Stimulated activated naive CD8-positive, alpha-beta T cell treated with anti-CD3 and anti-CD28 coated beads, Interleukin-15, Interleukin-2, amounts not matched to agents 100 U/mL and 50 U/mL, for 24 hours (primary cell): ENCODE measurements around the gene PAX5.

Source experiments
- ATAC-seq: fragments of 150-1000 bp; cut with Tn5 transposase; one replicate; pipeline ENCODE4 v1.10.0; 2021
- DNase-seq: peaks from one replicate; pipeline ENCODE4 v3.0.0; 2021

Gene PAX5

DNA sequence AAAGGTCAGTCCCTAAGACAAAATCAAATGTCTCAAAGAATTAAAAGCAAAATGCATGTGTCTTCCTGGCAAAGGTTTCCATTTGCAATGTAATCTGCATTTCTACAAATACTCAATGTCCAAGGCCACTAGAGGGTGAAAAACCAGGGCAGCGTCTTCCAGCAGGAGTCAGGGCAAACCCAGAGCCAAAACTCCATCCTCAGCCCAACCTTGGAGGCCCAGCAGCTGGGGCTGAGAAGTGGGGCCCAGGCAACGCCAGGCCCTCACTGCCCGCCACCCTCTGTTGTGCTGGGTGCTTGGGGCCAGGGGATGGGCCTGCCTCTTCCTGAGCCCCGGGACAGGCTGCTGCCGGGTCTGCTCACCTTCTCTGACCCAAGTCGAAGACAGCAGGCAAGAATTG is 200.1 kb downstream of the PAX5 start:
- ATAC-seq: no peak

DNA sequence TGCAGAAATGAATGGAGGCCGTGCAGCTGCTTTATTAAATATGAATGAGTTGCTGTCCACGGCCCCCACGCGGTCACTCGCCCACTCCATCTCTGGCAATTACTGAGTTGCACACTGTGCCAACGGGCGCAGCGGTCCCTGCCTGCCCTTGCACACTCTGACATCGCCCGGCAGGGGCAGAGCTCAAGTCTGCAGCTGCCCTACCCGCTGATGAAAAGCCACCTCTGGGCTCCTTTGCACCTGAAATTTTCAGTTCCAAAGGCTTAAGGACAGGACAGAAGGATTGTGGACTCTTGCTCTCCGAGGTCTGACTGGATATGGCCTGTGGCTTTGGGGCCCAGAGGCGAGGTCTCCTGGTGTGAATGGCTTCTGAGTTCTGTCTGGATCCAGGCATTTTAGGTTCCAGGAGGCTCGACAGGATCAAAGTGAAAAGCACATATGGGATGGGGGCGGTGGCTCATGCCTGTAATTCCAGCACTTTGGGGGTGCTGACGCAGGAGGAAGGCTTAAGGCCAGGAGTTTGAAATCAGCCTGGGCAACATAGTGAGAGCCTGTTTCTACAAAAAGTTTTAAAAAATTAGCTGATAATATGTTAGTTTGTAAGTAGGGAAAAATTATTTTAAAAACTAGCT is 201.8 kb downstream of the PAX5 start:
- no peak for DNase-seq
- ATAC-seq: no peak

More for the DNA sequence above, 200.1 kb downstream of the PAX5 start:
- DNase-seq: no peak

DNA sequence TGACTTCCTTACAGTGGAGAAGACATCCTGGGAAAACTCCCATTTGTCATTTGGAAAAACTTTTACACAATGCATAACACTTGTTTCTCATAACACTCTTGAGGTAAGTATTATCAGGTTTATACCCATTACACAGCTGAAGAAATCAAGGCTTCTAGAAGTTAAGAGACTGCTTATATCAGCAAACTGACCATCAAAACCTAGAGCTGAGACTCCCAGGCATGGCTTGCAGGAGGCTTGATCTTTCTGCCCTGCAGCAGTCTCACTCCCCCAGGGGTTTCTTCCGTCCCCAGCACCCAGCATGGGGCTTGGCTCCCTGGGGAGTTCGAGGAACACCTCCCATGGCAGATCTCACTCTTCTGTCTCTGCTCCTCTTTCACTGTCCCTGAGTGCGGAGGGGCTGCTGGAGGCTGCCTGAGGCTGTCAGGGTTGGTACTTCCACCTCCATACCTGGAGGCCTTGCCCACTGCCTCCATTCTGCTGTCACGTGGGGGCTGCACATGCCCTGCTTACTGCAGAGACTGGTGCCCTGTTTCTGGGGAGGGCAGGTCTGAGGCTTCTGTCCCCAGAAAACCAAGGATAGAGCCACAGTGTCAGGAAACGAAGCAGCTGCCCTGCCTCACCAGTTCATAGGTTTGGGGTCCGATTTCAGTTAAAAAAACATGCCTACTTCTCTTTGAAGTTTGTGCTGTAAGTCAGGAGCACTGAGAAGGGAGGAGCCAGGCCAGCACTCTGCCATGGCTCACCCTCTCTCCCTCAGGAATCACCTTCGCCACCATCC is 202.5 kb downstream of the PAX5 start:
- no peak for ATAC-seq
- no peak for DNase-seq

DNA sequence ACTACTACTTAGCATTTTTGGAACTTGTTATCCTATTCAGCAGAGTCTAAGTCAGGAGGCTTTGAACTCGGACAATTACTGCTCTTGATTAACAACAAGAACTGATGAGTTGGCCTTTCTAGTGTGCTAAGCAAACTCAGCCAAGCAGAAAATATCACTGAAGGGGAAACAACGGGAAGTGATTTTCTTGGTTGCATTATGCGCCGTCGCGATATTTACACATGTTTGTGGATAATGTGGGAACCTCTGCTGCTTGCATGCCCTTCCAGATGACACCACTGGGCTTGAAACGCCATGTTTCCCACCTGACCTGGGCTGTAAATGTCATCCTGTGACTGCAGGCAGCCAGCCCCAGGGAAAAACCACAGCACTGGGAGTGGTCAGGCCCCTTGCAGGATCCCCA is 205.5 kb downstream of the PAX5 start:
- DNase-seq (no peak), ATAC-seq (no peak)

DNA sequence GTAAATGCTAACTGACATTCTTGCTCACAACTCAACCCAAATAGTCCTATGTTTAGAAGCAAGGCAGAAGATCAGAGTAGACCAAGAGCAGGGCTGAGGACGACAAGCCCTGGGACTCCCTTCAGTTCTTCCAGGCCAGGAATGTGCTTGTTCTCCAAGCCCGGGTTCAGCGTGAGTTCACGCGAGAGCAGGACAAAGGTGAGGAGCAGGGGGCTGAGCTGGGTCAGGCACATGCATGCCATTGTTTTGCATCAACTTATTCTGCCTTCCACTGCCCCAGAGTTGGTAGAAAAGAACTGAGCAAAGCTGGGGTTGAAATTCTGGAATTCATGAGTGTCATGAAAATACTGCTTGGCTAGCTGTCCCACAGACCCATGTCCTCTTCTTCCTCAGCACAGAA is 206.5 kb downstream of the PAX5 start:
- no peak for ATAC-seq

DNA sequence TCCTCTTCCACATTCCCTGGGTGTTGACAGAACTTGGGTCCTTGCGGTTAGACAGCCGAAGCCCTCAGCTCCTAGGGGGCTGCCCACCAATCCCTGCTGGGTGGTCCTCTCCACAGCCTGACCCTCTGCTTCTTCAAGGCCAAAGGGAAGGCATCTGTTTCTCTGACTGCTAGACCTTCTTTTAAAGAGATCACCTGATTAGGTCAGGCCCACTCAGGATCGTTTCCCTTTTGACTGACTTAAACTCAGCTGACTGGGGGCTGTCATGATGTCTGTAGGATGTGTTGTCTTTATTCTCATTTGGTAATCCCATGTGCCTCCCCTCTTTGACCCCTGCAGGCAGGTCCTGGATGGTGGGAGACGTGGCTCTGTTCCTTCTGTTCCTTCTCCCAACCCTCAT is 207.5 kb downstream of the PAX5 start:
- ATAC-seq (peak; percentile 11), DNase-seq (no peak)

More for the DNA sequence above, 206.5 kb downstream of the PAX5 start:
- no peak for DNase-seq

DNA sequence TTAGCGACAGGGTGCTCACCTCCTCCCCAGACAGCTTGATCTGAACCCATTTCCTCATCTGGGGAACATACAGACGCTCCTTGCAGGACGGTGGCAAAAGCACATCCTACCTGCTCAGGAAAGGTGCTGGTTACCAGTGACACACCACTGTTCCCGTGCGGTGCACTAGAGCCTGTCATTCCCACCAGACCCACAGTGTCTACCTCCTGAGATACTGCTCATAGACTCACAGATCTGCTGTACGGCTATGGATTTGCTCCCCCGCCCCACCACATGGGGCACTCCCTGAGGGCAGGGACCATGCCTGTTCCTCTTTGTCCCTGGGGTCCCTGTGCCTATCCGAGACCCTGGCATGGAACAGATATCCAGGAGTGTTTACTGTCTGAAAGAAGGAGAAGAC is 208.9 kb downstream of the PAX5 start:
- ATAC-seq (no peak), DNase-seq (no peak)

DNA sequence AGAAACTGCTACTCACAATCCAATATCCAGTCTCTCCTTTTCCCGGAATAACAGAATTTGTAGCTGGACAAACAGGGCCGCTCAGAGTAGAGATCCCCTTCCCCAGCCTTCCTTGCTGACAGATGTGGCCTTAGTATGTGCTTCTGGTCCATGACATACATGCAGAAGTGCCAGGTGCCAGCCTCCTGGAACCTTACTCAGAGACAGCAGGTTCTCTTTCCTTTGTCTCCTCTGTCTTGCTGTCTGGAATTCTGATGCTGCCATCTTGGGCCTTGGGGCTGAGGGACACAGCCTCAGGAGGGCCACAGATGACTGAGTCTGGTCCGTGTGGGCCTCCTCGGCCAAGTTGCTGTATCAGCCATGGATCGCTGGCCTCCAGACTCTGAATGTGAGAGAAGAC is 210.1 kb downstream of the PAX5 start:
- no peak for DNase-seq
- ATAC-seq: no peak

DNA sequence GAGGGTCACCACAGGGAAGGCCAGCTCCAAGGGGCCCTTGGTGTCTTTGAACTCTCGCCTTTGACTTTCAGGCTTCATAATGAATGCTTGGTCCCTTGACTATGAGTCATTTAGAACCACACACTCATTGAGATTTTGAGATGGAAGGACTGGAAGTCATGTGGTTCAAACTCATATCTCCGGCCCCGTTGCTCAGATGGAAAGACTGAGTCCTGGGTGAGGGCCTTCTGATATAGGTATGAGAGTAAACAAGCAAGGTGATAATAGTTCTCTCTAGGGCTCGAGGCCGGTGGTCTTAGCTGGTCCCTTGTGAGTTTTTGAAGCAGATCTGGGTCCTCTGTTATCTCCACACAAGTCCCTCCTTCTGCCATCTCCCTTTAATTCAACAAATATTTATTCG is 210.6 kb downstream of the PAX5 start:
- ATAC-seq: no peak
- DNase-seq: no peak

DNA sequence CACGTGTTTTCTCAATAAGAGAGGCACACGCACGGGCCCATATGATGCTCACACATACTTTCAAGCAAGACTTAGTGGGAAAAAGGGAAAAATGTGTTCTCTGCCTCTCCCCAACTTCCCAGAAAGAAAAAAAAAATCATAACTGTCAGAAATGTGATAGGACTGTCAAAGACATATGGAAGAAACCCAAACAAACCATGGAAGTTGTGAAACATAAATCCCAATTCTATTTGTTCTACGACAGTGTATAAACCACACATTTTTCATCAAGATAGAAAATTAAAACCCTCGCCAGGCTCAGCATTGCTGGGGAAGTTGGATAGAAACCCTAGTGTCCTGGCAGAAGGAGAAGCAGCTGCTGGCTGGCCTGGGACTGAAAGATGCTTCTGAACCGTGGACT is 211.9 kb downstream of the PAX5 start:
- no peak for ATAC-seq

DNA sequence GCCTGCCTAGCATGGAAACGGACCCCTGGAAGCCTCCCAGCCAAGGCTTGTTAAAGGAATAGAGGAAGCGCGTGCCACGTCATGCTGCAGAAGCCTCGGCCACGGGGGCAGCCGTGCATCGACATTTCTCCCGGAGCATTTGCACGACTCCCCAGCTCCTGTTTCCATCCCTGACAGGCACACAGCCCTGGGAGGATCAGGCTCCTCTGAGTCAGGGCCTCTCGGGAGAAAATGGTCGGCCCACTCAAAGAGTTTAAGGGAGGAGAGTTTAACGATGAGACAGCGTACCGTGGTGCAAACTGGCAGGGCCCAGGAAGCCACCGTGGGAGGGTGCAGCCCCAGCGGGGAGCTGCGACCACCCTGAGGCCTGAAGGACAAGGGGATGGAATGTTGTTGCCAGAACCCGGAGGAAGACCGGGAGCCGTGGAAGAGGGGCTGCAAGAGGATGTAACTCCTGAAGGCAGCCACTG is 213.6 kb downstream of the PAX5 start:
- DNase-seq: no peak
- no peak for ATAC-seq

More for the DNA sequence above, 211.9 kb downstream of the PAX5 start:
- no peak for DNase-seq

DNA sequence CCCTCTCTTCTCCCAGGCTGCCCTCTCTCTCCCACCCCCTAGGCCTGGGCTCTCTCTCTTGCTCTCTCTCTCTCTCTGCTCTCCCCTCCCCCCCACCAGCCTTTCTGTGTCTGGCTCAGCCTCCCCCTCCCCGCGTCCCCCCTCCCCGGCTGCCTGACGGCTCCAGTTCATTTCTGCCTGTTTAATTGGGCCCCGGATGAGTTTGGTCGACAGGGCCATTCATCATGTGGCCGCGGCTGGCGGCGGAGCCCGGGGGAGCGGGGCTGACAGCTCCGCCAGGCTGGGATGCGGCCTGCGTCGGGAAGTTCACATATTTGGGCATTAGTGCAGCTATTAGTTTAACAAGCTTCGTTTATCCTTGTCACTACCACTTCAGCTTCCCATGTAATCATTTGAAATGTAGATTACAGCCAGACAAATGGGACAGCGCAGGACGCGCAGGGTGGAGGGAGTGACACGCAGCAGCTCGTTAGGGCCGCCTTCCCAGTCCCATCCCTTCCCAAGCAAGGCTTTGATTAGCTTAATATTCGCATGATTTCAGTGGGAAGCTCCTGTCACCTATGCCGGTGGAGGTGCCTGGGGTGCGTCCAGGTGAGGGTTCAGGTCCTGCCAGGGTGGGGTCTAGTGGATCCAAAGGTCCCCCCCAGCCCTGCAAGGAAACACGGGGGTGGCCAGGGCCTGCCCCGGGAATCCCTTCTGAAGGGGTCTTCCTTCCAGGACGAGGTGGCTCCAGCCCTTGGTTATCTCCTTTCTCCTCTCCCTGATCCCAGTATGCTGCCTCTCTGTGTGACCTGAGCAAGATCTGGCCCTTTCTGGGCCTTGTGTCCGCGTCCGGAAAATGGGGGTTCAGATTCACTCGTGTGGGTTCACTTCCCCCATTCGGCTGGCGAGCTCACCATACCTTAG is 214.8 kb downstream of the PAX5 start:
- ATAC-seq: no peak
- no peak for DNase-seq

DNA sequence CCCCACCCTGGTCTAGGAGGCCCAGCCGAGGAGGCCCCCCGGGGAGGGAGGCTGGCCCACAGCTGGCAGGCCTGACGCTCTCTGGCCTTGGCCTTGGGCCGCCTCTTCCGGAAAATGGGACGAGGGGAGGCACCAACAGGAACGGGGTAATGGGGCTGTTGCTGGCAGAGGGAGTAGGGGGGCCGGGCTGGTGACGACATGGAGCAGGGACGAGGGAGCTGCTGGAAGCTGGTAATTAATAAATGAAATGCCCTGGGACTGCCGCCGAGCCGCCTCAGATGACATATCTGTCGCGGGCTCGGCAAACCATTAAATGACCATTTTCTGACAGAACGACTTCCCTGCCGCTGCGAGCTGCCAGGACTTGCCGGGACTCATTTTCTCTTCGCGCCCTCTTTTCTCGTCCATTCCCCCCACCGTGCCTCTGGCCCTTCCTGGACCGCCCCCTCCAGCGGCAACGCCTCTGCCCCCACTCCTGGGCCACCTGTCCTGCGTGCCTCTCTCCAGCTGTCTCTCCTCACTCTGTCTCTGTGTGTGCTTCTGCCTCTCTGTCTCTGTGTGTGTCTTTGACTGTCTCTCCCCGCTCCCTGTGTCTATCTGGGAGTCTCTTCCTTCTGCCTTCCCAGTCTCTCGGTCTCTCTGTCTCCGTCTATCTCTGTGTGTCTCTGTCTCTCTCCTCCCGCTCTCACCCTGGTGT is 215.7 kb downstream of the PAX5 start:
- ATAC-seq (no peak), DNase-seq (no peak)

DNA sequence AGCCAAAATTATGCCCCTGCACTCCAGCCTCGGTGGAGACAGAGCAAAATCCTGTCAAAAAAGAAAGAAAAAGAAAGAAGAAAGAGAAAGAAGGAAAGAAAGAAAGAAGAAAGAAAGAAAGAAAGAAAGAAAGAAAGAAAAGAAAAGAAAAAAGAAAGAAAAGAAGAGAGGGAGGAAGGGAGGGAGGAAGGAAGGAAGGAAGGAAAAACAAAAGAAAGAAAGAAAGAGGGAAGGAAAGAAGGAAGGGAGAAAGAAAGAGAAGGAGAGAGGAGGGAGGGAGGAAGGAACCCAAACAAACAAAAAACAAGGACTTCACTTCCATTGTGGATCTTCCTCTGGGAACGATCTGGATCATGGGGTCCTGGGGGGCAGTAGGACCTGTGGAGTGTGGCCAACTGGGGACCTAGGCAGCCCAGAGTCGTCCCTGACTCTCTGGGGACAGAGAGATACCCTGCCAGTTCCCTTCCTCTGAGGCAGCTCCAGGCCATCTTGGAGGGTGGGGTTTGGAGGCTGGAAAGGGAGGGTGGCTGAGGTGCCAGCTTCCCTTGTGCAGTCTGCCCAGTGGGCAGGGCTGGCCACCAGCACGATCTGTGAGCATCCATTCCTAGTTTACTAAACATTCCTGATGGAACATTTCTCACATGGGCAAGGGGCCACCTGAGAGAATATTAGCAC is 216.8 kb downstream of the PAX5 start:
- no peak for ATAC-seq
- DNase-seq: no peak

DNA sequence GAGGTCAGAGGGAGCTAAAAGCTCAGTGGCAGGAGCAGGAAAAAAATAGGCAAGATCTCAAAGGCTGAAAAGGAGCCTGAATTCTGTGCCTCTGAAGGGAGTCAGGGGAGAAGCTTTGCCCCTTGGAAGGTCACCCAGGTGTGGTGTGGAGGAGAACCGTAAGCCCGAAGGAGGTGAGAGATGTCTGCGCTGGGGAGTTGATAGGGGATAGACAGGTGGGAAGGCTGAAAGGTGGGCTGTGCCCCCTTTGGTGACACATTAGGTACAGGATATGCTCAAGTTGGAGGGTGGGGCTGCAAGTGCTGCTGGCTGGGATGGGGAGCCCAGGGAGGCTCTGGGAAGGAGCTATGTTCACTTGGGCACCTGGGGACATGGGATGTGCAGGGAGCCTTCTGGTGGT is 217.7 kb downstream of the PAX5 start:
- DNase-seq: no peak

DNA sequence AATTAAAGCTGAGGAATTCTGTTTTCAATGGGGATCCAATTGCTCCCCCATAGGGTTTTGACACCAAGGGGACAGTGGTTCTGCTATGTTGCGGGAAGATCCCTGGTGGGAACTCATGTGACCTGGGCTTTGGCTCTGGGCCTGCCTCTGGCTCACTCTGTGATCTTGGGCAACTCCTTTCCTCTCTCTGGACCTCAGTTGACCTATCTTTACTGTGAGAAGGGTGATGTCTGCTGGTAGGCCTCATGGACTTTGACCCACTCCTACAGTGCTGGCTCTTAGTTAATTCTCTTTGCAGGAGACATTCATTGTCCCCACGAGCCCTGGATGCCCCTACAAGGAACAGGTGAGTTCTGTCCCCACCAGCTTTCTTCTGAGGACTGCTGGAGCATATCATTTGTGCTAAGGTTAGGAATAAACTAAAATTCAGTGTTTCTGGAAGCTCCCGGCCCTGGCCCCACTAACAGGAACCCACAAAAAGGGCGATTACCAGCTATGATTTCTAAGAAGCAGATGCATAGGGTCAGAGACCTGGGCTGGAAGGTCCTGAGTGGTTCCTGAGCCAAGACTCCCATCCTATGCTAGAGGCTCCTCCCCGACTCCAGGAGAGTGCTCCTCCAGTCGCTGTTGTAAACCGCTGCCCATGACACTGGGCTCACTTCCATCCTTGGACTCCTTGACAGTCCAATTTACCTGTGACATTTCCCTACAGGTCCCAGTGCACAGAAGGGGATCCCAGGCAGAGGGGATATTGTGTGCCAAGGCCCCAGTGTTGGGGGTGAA is 218.3 kb downstream of the PAX5 start:
- ATAC-seq (no peak), DNase-seq (no peak)

More for the DNA sequence above, 217.7 kb downstream of the PAX5 start:
- no peak for ATAC-seq

DNA sequence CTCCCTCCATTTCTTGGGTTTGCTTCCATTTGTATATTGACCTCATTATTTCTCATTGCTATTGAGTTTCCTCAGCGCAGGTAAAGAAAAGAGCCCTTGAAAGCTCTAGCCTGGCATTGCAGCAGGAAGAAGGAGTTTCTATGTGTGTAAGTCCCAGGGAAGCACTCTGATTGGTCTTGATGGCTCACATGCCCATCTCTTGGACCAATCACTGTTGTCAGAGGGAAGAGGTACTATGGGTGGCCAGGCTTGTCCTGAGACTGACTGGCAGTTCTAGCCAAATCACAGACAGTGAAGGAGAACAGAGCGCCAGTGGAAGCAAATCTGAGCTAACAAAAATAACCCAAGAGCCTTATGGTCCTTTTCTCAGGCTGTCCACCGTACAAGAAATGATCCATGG is 219.0 kb downstream of the PAX5 start:
- ATAC-seq: no peak

DNA sequence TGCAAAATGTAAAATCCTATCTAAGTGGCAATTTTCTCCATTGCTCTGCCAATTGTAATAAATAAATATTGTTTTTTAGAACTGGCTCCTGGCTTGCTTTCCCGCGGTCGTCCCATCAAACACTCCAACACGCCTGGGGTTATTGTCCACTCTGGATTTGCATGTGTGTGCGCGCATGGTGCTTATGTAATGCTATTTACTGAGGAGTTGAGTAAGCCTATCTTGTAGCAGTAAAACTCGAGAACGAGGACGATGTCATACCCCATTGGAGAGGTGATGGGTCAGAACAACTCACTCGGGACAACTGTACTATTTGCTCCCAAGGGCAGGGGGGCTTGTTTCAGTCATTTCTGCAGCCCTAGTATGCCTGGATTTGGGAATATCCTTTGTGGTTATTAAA is 220.9 kb downstream of the PAX5 start:
- no peak for ATAC-seq
- no peak for DNase-seq

More for the DNA sequence above, 219.0 kb downstream of the PAX5 start:
- DNase-seq: no peak

DNA sequence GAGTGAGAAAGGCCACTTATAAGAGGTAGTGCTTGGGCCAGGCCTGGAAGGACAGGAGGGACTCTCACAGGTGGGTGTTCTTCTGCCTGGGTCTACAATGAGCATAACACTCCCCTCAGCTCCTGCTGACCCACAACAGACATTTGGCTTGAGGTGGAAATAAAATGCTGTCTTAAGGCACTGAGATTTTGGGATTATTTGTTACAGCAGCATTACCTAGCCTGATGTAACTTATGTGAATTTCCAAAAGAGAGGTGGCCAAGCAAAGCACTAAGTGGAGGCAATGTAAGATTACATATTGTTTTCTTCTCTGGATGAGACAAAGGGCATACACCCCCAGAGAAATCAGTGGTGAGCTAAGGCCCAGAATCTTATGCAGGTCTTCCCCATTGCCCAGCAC is 221.5 kb downstream of the PAX5 start:
- DNase-seq (no peak), ATAC-seq (no peak)

DNA sequence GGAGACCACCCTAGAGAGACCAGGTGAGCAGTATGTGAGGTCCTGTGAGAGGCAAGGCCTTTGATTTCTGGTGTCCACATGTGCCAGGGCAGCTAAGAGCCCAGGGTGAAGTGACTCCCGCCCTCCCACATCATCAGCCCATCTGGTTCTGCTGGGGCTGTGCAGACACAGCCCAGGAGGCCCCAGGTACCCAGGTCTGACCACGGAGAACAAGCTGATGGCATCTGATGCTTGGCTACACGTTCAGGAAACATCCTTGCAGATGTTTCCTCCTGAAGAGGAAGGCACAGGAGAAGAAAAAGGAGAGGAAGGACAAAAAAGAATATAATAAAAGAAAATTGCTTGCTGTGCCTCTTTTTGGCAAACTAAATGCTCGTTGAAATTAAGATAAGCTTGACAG is 225.8 kb downstream of the PAX5 start:
- DNase-seq (no peak), ATAC-seq (no peak)

DNA sequence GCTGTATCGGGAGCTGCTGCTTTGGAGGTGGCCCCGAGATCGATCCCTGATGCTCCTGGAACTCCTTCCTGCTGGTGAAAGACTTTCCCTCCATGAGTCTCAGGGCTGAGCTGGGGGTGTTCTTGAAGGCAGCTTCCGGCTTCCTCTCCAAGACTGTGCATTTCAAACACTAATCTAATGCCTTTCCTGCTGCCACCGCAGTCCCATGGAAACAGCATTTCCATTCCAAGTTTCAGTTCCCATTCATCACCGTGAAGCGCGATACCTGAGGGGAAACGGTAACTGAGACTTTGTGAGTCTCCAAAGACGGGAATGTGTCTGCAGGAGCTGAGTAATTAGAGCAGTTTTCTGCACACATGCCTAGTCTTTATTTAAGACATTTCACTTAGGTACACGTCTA is 230.1 kb downstream of the PAX5 start:
- no peak for ATAC-seq
- DNase-seq: no peak
